HG03565 (cell line): ENCODE results near the gene DTX3L.
A peak's percentile ranks its signal among the peaks of the same experiment; 100 is the strongest.

Experiments
- ATAC-seq: cut with Tn5 transposase; IDR thresholded peaks from one replicate; pipeline ENCODE4 v1.9.1; 2021; ENCODE audit warnings: mild to moderate bottlenecking, moderate library complexity; ENCODE audit not compliant: unreplicated experiment

DTX3L gene

GRCh38 chr3:122564155-122564912 is at the start of gene DTX3L, which contains the start of gene PARP9:
Gene DTX3L, plus strand, starts transcription at chr3:122564338. Its CDS starts 89 bp downstream, at chr3:122564427.
Gene PARP9, minus strand, starts transcription at chr3:122564300. Its CDS starts 4,680 bp downstream, at chr3:122559620.
- peak; percentile 48 for ATAC-seq

- ATAC-seq = no peak
These were observed 49.1 kb upstream of the DTX3L start for GRCh38 chr3:122515020-122515468.

- no peak for ATAC-seq
These were observed 48.3 kb upstream of the DTX3L start for GRCh38 chr3:122515870-122516269.

GRCh38 chr3:122516846-122517360 is 47.2 kb upstream of the DTX3L start:
- ATAC-seq = no peak

DNA sequence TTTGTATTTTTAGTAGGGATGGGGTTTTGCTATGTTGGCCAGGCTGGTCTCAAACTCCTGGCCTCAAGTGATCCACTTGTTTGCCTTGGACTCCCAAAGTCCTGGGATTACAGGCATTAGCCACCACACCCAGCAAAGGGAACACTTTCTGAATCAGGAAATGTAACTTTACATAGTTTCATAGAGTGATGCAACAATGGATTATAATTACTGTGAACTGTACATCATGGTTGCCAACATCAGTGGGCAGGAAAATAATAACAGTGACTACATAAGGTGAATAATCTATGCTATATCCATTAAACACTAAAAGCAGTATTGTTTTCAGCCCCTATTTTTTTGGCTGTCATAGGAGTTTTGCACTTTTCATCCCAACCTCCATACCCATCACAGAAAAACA is 44.4 kb upstream of the DTX3L start:
- ATAC-seq = no peak

DNA sequence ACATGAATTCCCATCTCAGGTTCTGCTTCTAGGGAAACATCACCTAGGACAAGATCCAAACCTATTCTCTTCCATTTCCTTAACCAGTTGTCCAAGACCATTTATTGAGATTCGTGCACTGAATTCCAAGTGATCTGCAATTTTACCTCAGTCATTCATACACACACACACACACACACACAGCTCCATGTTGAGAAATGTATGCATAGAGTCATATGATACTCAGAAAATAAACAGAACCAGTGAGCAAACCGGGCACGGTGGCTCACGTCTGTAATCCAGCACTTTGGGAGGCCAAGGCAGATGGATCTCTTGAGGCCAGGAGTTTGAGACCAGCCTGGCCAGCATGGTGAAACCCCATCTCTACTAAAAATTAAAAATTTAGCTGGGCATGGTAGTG is 43.3 kb upstream of the DTX3L start:
- no peak for ATAC-seq

DNA sequence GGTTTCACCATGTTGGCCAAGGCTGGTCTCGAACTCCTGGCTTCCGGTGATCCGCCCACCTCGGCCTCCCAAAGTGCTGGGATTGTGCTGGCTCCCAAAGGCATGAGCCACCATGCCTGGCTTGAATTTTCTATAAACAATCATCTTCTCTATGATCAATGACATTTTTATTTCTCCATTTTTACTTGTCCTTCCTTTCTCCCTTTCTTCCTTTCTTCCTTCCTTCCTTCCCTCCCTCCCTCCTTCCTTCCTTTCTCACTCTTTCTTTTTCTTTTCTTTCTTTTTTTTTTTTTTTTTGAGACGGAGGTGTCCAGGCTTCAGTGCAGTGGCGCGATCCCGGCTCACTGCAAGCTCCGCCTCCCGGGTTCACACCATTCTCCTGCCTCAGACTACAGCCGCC is 40.8 kb upstream of the DTX3L start:
- no peak for ATAC-seq

DNA sequence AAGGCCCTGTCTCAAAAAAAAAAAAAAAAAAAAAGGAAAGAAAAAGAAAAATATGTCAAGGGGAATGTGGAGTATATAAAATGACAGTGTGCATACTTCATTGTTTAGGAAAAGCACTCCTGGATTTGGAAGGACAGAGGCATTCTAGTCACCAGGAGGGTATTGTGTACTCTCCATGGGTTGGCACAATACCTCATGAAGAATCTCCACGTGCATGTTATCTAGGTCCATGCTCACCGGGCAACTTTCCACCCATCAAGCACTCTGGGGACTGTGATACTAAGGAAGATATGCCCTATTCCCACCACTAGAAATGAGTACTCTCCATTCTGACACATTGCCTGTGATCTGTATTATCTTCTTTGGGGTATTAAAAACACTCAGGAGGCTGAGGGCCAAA is 34.0 kb upstream of the DTX3L start:
- no peak for ATAC-seq

DNA sequence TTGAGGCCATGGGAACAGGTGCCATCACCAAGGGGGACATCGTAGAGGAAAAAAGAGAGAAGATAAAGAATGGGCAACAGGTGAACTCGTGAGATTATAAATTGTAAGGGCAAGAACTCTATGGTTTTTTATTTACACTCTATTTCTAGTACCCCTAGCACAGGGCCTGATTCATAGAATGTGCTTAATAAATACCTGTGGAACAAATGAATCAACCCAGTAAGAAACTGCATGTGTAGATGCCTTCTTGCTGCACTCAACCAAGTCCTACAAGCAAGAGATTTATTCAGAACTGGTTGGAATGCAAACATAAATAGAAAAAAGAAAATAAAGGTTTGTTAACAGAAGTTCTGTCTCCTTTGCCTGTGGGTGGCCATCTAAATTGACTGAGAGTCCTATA is 30.7 kb upstream of the DTX3L start:
- ATAC-seq = no peak

GRCh38 chr3:122533931-122534334 is 30.2 kb upstream of the DTX3L start:
- peak; percentile 98 for ATAC-seq

GRCh38 chr3:122535964-122536631 is 28.0 kb upstream of the DTX3L start:
- ATAC-seq = no peak

DNA sequence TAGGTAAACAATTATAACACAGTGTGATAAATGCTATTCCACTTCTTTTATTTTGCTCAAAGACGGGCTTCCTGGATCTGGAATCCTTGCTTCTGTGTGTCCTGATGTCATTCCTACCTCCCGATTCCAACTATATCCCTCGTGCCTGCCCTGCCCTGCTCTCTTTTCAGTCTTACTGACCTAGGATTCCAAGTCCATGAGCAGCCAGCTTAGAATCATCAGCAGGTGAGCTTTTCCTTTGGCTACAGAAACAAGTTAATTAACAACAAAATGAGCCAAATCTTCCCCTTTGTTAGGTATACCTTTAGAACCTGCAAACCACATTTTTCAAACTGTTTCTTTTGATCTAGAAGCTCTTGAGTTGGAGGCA is 27.5 kb upstream of the DTX3L start:
- no peak for ATAC-seq

- no peak for ATAC-seq
These were observed 25.1 kb upstream of the DTX3L start for GRCh38 chr3:122538956-122539490.

- no peak for ATAC-seq
These were observed 18.0 kb upstream of the DTX3L start for GRCh38 chr3:122546151-122546550.

GRCh38 chr3:122548076-122548475 is 16.1 kb upstream of the DTX3L start:
- ATAC-seq = no peak

DNA sequence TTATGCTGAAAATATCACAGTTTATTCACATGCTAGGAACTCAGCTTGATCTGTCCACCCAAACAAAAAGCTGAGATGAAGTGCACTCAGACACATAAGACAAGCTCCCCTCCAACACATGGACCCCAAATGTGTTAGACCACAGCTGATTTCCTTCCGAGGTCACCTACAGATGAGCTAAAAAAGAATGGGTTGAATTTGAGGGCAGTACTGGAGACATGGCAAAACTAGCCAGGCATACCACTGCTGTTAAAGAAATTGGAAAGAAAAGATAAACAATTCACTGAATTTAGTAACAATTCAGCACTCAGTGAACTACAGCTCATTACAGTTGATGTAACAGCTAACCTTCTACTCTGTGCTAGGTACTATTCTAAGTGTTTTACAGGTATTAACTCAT is 15.5 kb upstream of the DTX3L start:
- ATAC-seq = no peak

DNA sequence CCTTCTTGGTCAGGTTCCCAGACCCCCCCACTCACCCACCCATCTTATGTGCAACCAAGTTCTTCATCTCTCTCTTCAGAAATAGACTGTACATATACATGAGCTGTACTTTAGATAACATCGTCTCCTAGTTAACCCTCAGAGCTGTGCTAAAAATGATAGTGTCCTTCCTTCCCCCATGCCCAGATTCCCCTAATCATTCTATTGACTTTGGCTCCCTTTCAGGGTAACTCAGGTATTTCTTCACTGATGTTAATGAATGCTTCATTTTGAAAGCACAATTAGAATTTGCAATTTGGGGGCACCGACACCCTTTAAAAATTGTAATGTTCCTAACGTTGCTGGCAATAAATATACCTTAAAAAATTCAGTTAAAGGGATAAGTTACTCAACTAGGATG is 11.0 kb upstream of the DTX3L start:
- ATAC-seq = no peak

- ATAC-seq = no peak
These were observed 8.7 kb upstream of the DTX3L start for GRCh38 chr3:122555275-122556071.

DNA sequence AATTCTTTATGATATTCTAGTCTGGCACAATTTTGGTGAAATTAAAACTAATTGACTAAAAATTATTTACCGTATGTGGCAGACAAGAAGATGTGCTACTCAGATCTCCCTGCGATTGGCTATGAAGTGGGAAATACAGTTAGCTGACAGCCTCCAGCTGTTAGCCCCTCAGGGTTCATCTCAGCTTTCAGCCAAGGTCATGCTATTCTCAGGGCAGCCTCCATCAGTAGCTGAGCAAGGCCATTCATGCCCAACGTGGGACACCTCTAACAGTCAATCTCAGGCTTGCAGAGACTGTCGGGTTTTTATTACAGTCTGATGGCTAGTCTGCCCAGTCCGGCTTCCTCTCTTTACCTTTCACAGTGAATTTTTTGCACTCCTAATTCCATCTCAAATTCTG is 6.8 kb upstream of the DTX3L start:
- no peak for ATAC-seq

- ATAC-seq = no peak
These were observed 5.5 kb upstream of the DTX3L start for GRCh38 chr3:122558605-122559004.

DNA sequence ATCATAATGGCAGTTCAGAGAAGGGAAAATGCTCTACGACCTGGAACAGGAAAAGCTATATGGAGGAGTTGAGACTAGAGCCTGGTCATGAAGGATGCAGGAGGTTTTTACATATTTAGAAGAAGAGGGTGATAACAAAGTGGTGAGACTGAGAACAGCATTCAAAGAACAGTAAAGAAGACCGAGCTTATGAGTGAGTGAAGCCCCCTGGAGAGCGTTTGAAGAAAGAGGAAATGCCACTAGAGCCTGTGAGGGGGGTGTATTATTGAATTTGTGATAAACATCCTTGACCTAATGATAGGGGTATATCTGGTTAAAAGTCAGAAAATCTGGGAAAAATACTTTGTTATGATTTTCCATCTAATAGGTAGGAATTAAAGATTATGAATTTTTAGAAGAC is 4.2 kb upstream of the DTX3L start:
- no peak for ATAC-seq
